HepG2 (cell line): ENCODE results near the gene ARHGEF3. TPM values are rescaled to one million over a fixed set of nuclear protein-coding genes. Genes with fewer than 3 reads are reported as not detected.
A peak's percentile ranks its signal among the peaks of the same experiment; 100 is the strongest.

Source experiments
- ADNP ChIP-seq: sonication (generic); formaldehyde crosslinking; IDR thresholded peaks from 2 replicates; pipeline ENCODE4 v1.4.0; 2020; ENCODE audit warnings: missing genetic modification reagents
- ATF6 ChIP-seq: sonication (generic); formaldehyde crosslinking; conservative IDR thresholded peaks from 2 replicates; pipeline ENCODE4 v1.4.0; 2020; ENCODE audit warnings: missing genetic modification reagents
- BCL6 ChIP-seq: IDR thresholded peaks from 2 replicates; pipeline ENCODE4 v1.6.1; 2016; ENCODE audit warnings: missing genetic modification reagents, missing compliant biosample characterization
- HES4 ChIP-seq: sonication (generic); formaldehyde crosslinking; IDR thresholded peaks from 2 replicates; pipeline ENCODE4 v1.9.0; 2021; ENCODE audit warnings: mild to moderate bottlenecking, missing genetic modification reagents, borderline replicate concordance
- JUND ChIP-seq: sonication (generic); formaldehyde crosslinking; IDR thresholded peaks from 2 replicates; pipeline ENCODE4 v1.8.0; 2022; ENCODE audit warnings: mild to moderate bottlenecking, missing genetic modification reagents
- KDM3A ChIP-seq: IDR thresholded peaks from 2 replicates; pipeline ENCODE4 v1.6.1; 2018; ENCODE audit warnings: low read depth, missing compliant biosample characterization
- NKX3-1 ChIP-seq: sonication (generic); formaldehyde crosslinking; IDR thresholded peaks from 2 replicates; pipeline ENCODE4 v1.5.0; 2020; ENCODE audit warnings: missing genetic modification reagents
- NR2F2 ChIP-seq: IDR thresholded peaks from 2 replicates; pipeline ENCODE4 v1.6.1; 2012; ENCODE audit warnings: low read depth, inconsistent platforms, borderline replicate concordance
- PAXIP1 ChIP-seq: sonication (generic); formaldehyde crosslinking; conservative IDR thresholded peaks from 2 replicates; pipeline ENCODE4 v1.4.0; 2020; ENCODE audit warnings: mild to moderate bottlenecking, missing genetic modification reagents, moderate library complexity
- PBX3 ChIP-seq: sonication (generic); formaldehyde crosslinking; IDR thresholded peaks from 2 replicates; pipeline ENCODE4 v1.8.1; 2023; ENCODE audit warnings: missing genetic modification reagents, inconsistent platforms, borderline replicate concordance
- TCF7 ChIP-seq: sonication (generic); IDR thresholded peaks from 2 replicates; pipeline ENCODE4 v1.6.1; 2016; ENCODE audit warnings: antibody characterized with exemption, low read depth
- THAP11 ChIP-seq: IDR thresholded peaks from 2 replicates; pipeline ENCODE4 v1.6.1; 2016; ENCODE audit warnings: missing biosample characterization, missing genetic modification reagents
- YEATS2 ChIP-seq: sonication (generic); formaldehyde crosslinking; IDR thresholded peaks from 2 replicates; pipeline ENCODE4 v1.4.0; 2020; ENCODE audit warnings: missing genetic modification reagents, borderline replicate concordance
- ZMYM3 ChIP-seq: sonication (generic); formaldehyde crosslinking; IDR thresholded peaks from 2 replicates; pipeline ENCODE4 v1.5.1; 2020; ENCODE audit warnings: mild to moderate bottlenecking, missing genetic modification reagents
- ZNF12 ChIP-seq: sonication (generic); formaldehyde crosslinking; IDR thresholded peaks from 2 replicates; pipeline ENCODE4 v1.5.0; 2020; ENCODE audit warnings: missing genetic modification reagents
- ZNF124 ChIP-seq: sonication (generic); formaldehyde crosslinking; IDR thresholded peaks from 2 replicates; pipeline ENCODE4 v1.4.0; 2020; ENCODE audit warnings: missing genetic modification reagents
- ZNF337 ChIP-seq: sonication (generic); formaldehyde crosslinking; IDR thresholded peaks from 2 replicates; pipeline ENCODE4 v1.5.1; 2020; ENCODE audit warnings: missing genetic modification reagents, low read depth, mild to moderate bottlenecking, borderline replicate concordance
- ZNF414 ChIP-seq: sonication (generic); formaldehyde crosslinking; IDR thresholded peaks from 2 replicates; pipeline ENCODE4 v1.5.0; 2020; ENCODE audit warnings: missing genetic modification reagents
- ZNF543 ChIP-seq: sonication (generic); formaldehyde crosslinking; IDR thresholded peaks from 2 replicates; pipeline ENCODE4 v1.4.0; 2020; ENCODE audit warnings: mild to moderate bottlenecking, missing genetic modification reagents
- ZNF572 ChIP-seq: sonication (generic); formaldehyde crosslinking; IDR thresholded peaks from 2 replicates; pipeline ENCODE4 v1.5.1; 2020; ENCODE audit warnings: mild to moderate bottlenecking, missing genetic modification reagents
- ZNF691 ChIP-seq: sonication (generic); formaldehyde crosslinking; IDR thresholded peaks from 2 replicates; pipeline ENCODE4 v1.4.0; 2020; ENCODE audit warnings: missing genetic modification reagents, low read depth, mild to moderate bottlenecking, borderline replicate concordance
- ZNF782 ChIP-seq: sonication (generic); formaldehyde crosslinking; IDR thresholded peaks from 2 replicates; pipeline ENCODE4 v1.4.0; 2020; ENCODE audit warnings: missing genetic modification reagents, mild to moderate bottlenecking, borderline replicate concordance
- ZNF839 ChIP-seq: sonication (generic); formaldehyde crosslinking; IDR thresholded peaks from 2 replicates; pipeline ENCODE4 v1.4.0; 2020; ENCODE audit warnings: missing genetic modification reagents, mild to moderate bottlenecking, borderline replicate concordance
- ZSCAN30 ChIP-seq: sonication (generic); formaldehyde crosslinking; IDR thresholded peaks from 2 replicates; pipeline ENCODE4 v1.5.0; 2020; ENCODE audit warnings: mild to moderate bottlenecking, missing genetic modification reagents
- polyA plus RNA-seq, 8 experiments: library from polyadenylated mRNA; depleted of rRNA in 3 of 8; stranded (reverse) in 7 of 8; unstranded in 1 of 8; fragments of >200 nt; fragmentation: Illumina TruSeq in 4 of 8; extraction: Trizol in 4 of 8; gene quantifications; 2 replicates each; pipeline versions ENCODE4 v1.2.1 to v1.2.3, GENCODE V29; 2011 to 2016; ENCODE audit warnings: low read depth in 4 of 8, missing spikeins in 1 of 8, mixed read lengths in 1 of 8; ENCODE audit not compliant: insufficient read depth in 1 of 8
- total RNA-seq, 5 experiments: library from RNA; depleted of rRNA; stranded (reverse); fragments of >200 nt; fragmentation: Illumina TruSeq; extraction: Trizol; gene quantifications; 2 replicates each; pipeline ENCODE4 v1.2.3, GENCODE V29; 2016; ENCODE audit warnings: low read depth in 1 of 5

Gene ARHGEF3
- total and polyA plus RNA-seq, 2 of the 13 experiments (the other 11 are each of a cell fraction or from before 2014, with no cell fraction given) = 14.8 to 23.1 TPM

GRCh38 chr3:56830884-56831283 is 29.1 kb upstream of the ARHGEF3 start (continued):
- TF ChIP-seq NKX3-1 (peak; percentile 77), ZNF12 (CRISPR knock-in tag) (0 out of 2 replicates have a peak, but pooled peaks have one; percentile 15), KDM3A (CRISPR knock-in tag) (peak; percentile 85), ZNF572 (CRISPR knock-in tag) (no peak), ZNF543 (CRISPR knock-in tag) (no peak), THAP11 (CRISPR knock-in tag) (peak; percentile 65), ZNF337 (CRISPR knock-in tag) (0 out of 2 replicates have a peak, but pooled peaks have one; percentile 22), YEATS2 (CRISPR knock-in tag) (no peak), ZNF414 (CRISPR knock-in tag) (no peak), ADNP (no peak), ZNF124 (CRISPR knock-in tag) (peak; percentile 68; the same call in 1 of the 2 replicates), BCL6 (CRISPR knock-in tag) (peak; percentile 97), ZNF691 (CRISPR knock-in tag) (no peak), TCF7 (peak; percentile 88), PAXIP1 (CRISPR knock-in tag) (peak; percentile 86), NR2F2 (peak; percentile 31; the same call in 1 of the 2 replicates), ZMYM3 (no peak), JUND (peak; percentile 53; the same call in 1 of the 2 replicates), ATF6 (CRISPR knock-in tag) (no peak), ZNF839 (no peak), ZNF782 (no peak), ZSCAN30 (CRISPR knock-in tag) (0 out of 2 replicates have a peak, but pooled peaks have one; percentile 30), PBX3 (CRISPR knock-in tag) (no peak), HES4 (CRISPR knock-in tag) (no peak)
